Suprapubic skin (tissue), 4 donors: Measurements from ENCODE around the gene PNMA8A.

Experiments
- CTCF ChIP-seq, 2 donors: fragments of 200-600 bp in 1 of 2; fragments of 450-650 bp in 1 of 2; sonication (generic) in 1 of 2; IDR thresholded peaks; one replicate each; pipeline ENCODE4 v1.5.1; 2016 to 2019; ENCODE audit warnings: antibody characterized with exemption in 2 of 2, mild to moderate bottlenecking in 1 of 2, moderate library complexity in 1 of 2
- EP300 ChIP-seq: sonication (generic); formaldehyde crosslinking; IDR thresholded peaks from one replicate; pipeline ENCODE4 v1.6.1; 2017; ENCODE audit warnings: antibody characterized with exemption
- POLR2A ChIP-seq, 2 donors: fragments of 450-650 bp; IDR thresholded peaks; one replicate each; pipeline ENCODE4 v1.6.1; 2017; ENCODE audit warnings: antibody characterized with exemption in 2 of 2, mild to moderate bottlenecking in 2 of 2, moderate library complexity in 2 of 2
- POLR2AphosphoS5 ChIP-seq, 3 donors: sonication (generic); formaldehyde crosslinking; IDR thresholded peaks; one replicate each; pipeline ENCODE4 v1.6.1; 2017; ENCODE audit warnings: antibody characterized with exemption in 3 of 3

- TF ChIP-seq POLR2AphosphoS5 (IDR thresholded peaks at IDR 0.05) (no peak), CTCF (IDR thresholded peaks at IDR 0.05) (no peak), POLR2A (IDR thresholded peaks at IDR 0.05) (no peak), EP300 (no peak)
Measured at GRCh38 chr19:46497773-46498172, 26.4 kb upstream of the PNMA8A start.
